Measurements from ENCODE around the gene CAMKMT.

Gene CAMKMT

DNA sequence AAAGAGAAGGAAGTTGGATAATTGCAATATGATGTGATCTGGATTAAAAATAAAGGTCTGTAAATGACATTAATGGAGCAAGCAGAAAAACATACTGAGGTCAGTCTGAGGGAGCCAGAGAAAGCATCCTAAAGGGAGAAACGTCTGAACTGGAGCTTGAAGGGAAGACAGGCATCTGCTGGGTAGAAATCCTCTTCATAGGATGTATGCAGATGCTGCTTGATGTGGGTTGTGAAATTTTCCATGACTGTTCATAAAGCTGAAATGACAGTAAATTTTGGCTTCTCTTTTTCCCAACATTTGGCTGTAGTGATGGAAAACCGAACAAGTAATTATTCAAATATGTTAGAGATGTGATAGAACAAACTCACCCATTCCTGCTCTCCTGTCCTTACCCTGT lies 287.6 kb downstream of the CAMKMT start:
- no peak for DNase-seq (ENCODE audit: low read depth in 2 of 2)

DNA sequence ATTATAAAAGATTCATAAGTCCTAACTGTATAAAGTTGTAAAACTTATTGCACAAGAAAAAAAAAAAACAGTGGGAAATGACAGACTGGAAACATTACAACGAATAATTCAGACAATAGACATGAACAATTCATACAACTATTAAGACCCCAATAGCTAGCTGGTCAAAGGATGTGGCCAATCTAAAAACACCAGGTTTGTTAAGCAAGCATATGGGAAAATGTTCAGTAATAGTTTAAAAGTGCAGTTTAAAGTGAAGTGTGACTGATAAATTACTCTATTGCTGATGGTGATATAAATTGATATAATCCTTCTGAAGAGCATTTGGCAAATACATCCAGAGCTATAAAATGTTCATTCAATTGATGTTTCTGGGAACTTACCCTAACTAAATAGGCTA lies 289.0 kb downstream of the CAMKMT start:
- DNase-seq (ENCODE audit: low read depth in 2 of 2) = no peak

DNA sequence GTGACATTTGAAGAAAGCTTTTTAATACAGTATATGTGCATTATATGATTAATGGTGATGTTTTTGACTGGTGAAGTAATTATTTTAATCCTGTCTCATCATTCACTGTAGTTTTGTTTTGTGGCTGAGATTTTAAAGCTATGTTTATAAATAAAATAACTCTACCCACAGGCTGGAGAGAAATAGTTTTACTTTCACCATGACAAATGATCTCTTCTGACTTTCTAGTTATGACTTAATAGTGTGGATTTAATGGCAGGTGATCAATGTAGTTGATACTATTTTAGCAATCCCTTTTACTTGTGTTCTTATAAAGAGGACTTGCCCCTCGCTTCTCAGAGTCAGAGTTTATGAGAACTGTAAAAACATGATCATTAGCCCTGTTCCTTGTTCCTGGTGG lies 290.2 kb downstream of the CAMKMT start:
- no peak for DNase-seq (ENCODE audit: low read depth in 2 of 2)

DNA sequence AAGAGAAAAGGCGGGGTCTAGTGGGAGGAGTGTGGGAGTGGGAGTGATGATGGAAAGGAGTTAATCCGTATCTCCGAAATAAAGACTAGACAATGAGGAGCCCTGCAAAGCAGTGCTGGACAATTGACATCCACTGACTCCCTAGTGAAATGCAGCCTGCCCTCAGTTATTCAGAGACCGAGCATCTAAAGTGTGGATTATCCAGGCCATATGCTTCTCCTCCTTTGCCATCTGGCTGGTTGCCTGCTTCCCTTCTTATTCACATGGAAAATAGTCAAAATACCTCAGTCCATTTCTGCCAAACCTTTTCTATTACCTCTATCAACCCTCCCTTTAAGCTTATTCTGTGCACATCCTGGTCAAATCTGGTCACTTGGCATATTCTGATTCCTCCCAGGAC lies 291.0 kb downstream of the CAMKMT start:
- DNase-seq (ENCODE audit: low read depth in 2 of 2) = no peak

DNA sequence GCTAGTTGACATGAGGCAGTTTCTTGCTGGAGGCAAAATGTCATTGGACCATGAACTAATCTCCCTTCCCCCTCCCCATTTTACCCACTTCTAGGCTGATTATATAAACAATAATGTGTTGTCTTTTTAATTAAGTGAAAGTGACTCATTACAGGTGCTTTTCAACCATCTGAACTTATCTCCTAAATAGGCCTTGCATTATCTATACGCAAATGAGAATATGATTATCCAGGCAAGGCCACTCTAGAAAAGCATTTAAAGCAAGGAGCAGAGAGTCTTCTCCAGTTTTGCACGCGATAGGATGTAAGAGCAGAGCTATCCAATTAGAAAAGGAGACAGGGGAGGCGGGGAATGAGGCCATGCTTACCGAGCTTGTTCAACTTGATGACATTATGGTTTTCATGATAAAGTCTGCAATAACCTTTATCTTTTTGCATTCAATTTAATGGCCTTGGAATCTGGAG lies 293.7 kb downstream of the CAMKMT start:
- DNase-seq (ENCODE audit: low read depth in 2 of 2) = no peak

DNA sequence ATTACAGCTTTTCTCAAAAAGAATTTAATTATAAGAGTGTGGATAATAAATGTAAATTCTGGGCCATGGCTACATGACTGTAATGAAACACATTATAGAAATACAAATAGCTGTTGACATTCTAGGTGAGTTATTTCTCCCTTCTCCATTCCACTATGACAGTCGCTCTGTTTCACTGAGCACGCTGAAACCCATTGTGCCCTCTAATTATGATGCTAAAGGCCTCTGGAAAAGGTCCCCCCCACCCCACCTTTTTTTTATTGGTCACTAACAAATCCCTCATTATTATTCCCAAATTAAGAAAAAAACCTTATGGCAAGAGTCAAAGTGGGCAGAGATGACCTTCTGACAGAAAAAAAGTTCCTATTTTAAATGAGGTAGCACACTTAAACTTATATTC lies 294.7 kb downstream of the CAMKMT start:
- no peak for DNase-seq (ENCODE audit: low read depth in 2 of 2)

DNA sequence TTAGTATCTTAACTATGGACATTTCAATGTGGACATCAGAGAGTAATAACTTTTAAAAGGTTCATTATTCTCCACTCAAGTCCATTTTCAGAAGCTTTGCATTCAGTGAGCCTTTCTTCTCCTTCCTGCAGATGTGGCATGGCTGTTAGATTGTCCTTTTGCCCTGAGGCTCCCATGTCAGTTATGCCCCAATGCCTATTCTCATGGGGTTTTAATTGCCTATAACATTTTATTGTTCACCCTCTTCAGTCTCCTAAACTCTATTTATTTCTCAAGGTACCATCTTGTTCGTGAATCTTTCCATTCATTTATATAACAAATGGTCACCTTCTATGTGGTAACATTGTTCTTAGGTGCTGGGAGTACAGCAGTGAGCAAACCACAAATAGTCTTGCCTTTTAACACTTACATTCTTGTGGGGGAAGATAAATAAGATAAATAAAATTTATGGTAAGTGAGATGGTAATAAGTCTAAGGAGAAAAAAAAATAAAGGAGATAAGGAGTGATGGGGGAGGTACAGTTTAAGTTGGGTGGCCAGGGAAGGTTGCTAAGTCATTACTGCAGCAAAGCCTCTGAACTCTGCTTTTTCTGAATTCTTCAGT lies 301.8 kb downstream of the CAMKMT start:
- no peak for DNase-seq (ENCODE audit: low read depth in 2 of 2)

DNA sequence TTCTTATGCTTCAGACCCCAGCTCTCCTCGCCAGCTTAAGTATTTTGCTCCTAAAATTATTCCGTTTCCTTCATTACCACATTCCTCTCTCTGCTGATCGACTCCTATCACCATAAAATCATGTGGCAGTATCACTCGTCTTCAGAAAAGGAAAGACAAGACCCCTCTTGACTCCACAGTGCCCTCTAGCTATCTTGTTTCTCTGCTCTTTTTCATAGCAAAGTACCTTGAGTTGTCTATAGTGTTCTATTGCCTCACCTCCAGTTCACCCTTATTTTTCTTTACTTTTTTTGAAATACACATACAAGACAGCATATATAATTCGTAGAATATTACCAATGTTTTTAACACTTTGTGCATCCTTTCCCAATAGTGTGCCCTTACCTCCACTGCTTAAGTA lies 306.6 kb downstream of the CAMKMT start:
- DNase-seq (ENCODE audit: low read depth in 2 of 2) = no peak

DNA sequence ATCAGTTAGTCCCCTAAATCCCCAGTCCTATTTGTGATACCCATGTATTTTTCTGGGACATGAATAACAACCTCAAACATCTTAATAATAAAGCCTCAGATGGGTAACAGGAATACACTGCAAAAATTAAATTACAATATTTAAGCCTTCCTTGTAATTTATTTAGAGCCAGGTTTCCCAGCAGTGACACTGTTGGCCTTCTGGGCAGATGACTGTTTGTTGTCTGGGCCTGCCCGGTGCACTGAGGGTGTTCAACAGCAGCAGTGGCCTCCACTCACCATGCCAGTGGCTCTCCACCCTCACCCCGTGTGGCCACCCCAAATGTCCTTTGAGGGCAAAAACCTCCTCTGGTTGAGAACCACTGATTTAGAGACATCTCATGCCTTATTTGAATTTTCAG lies 309.5 kb downstream of the CAMKMT start:
- no peak for DNase-seq (ENCODE audit: low read depth in 2 of 2)

DNA sequence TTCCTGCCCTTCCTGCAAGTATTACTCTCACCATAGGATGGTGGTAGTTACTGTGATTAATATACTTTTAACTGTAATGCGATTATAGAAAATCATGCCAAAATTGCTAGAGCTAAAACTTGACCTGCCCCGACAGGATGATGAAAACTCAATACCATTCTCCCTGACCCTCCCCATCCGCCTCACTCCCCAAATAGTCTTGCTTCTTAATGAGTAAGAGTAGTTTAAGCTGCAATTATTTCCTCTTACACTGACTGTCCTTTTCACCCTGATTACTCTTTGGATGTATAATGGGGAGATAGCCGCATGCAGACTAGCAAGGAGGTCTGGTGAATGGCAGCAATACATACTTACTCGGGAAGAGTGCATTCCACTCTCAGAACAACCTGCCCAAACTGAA lies 310.2 kb downstream of the CAMKMT start:
- no peak for DNase-seq (ENCODE audit: low read depth in 2 of 2)

DNA sequence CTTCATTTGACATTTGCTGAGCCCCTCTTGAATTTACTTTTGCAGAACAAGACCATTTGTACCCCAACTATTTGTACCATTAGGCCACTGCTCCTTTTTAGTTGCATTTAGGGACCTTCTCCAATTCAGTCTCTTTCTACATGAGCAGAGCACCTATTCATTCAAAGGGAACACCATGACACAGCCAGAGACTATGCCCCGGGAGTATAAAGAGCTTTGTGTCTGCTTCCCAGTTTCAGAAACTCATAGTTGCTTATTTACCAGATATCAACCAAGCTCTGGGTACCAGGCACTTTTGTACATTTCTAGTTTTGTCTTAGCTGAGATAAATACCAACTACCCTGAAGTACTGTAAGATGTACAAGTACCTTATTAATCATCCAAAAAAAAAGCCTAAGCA lies 310.7 kb downstream of the CAMKMT start:
- DNase-seq (ENCODE audit: low read depth in 2 of 2) = no peak

DNA sequence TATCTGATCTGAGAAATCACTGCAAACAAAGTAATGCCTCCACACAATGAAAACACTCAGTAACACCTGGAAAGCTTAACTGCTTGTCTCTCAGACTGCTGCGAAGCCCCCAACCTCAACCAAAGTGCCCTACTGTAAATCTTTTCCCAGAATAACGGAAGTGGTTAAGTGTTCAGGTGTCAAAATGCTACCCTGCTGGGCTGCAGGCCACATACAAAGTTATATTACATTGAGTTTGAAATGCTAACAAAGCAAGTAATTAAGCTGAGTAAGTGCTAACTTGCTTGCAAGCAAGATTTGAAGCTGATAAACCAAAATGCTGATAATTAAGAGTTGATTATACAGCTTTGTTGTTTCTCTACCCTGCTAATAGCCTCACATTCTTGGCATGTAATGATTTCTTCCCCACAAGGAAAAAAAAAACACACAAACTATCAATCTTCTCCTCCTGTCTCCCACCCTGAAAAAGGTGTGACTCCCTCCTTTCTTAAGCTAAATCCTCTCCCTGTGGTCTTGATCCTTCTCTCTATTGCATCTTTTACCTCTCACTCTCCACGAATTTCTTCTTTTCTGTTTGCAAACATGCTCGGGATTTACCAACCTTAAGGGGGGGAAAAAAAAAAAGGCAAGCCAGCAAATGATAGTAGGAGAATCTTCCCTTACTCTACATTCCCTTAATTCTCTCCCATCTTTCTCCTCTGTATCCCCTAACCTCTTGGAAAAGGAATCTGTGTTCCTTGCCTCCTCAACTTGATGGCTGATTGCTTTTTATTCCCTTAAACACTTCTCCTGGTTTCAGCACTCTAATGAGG lies 312.9 kb downstream of the CAMKMT start:
- no peak for DNase-seq (ENCODE audit: low read depth in 2 of 2)

DNA sequence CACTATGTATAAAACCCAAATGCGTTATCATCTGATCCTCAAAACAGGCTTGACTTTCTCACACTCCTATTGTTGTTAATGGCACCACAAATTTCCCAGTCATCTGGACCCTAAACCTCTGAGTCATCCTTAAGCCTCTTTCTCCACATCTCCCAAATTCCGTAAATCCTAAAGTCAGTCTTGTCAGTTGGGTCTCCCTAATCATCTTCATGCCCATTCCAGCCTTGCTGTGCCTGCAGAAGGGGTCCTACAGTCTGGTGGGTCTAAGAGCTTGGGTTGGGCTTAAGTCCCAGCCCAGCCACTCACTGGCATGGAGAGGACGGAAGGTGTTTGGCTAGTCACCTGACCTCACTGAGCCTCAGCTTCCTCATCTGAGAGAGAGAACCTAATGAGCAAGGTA lies 314.6 kb downstream of the CAMKMT start:
- no peak for DNase-seq (ENCODE audit: low read depth in 2 of 2)

DNA sequence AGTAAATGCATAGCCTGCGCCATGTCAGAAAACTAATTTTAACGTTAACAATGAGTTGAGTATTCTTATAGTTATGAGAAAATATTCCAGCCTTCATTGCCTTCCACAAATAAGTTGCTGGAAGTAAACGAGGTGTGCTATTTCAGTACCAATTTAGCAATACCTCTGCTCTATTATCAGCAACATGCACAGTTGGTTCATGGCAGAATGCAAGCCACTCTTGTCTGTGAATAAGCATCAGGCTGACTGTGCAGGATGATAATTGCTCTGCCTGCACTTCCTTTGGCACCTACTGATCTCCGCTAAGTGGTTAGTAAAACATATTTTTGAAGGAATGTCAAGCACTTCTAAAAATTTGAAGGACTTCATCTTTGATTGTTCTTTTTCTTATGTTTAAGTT lies 317.8 kb downstream of the CAMKMT start:
- DNase-seq (ENCODE audit: low read depth in 2 of 2) = no peak

DNA sequence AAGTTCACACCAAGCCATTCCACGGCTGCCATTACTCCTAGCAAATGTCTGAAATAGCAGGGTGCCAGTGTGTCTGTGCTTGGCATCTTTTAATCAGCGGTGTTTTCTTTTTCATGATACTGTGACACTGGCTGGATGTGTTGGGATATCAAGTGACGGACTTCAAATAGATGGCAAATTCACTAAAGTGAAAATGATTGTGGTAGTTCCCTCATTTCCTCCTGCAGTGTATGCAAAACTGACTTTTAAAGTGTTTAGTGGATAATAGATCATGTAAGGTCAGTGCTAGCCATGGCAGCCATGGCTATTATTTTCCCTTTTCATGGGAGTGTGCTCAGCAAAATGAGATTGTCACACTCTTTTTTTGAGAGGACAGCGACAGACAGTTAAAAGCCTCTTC lies 318.2 kb downstream of the CAMKMT start:
- DNase-seq (ENCODE audit: low read depth in 2 of 2) = no peak

DNA sequence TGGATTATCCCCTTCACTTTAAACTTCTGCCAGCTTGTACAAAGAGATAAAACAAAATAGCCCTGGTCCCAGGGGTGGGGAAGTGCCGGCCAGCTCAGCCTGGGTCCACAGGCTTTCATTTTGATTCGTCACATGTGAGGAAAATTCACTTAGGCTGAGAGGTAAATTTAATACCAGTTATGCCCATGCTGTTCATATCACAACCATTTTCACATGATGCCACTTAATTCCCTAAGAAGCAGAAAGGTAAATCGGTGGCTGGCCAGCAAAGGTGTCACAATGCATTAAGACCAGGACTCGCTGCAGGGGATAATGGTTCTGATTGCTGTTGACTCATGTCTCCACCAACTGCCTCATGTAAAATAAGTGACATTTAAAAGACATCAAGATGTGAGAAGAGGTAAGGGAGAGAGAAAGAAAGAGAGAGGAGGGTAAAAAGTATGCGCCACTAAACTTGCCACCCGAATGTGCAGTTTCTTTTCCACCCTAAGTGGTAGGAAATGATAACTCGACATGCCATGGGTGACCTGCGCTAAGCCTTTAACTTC lies 318.8 kb downstream of the CAMKMT start:
- no peak for DNase-seq (ENCODE audit: low read depth in 2 of 2)

DNA sequence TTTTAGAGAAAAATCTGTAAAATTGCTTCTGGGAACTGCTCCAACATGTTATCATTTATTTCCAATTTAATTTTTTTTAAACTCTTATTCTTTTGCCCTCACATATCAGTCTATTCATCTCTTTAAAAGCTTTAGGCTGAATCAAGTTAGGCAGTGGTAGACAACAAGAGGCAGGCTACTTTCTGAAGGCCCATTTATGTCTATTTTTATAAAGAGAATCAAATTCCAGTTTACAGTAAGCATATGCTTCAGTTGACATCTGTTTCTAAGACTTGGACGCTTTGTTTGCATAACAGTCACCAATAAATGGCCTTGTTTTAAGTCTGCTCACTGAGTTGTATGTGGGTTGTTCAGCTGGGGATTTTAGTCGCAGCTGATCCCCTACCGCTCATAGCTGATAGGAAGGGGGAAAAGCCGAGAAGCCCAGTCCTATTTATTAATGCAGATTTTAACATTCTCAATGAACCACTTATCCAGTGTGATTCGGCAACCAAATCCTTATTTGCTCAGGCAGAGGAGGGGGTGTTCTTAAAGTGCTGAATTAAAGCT lies 319.3 kb downstream of the CAMKMT start:
- DNase-seq (ENCODE audit: low read depth in 2 of 2) = no peak

DNA sequence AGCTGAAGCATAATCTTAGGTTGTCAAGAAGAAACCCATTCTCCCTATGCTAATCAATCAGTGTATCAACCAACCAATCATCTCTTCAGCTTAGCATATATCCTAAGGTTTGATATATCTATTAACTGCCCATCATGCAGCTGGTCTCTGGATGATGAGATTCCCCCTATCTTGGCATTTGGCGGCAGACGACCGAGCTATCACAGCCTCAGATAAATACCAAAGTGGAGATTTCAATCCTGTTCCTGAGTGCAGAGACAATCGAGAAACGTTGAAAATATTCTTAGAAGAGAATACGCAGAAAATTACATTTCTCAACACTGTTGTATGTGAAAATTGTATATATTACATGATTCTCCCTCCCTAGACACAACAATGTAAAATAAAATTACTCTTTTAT lies 320.7 kb downstream of the CAMKMT start:
- no peak for DNase-seq (ENCODE audit: low read depth in 2 of 2)

DNA sequence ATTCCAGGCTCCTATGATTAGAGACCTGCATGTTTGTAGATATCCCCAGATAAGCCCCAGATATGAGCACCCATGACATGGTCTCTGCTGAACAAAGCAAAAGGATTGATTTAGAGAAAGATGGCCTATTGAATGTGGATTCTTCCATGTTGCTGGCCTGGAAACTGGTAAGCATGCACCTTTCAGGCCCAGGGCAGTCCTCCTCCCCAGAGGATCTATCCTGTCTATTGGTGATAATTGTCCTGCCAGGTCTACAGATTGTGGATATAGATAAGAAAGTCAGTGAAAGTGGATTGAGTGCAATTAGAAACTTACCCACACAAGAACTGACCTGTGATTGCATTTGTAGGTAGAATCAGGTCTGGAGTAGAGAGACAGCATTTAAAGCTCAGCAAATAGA lies 322.8 kb downstream of the CAMKMT start:
- no peak for DNase-seq (ENCODE audit: low read depth in 2 of 2)

DNA sequence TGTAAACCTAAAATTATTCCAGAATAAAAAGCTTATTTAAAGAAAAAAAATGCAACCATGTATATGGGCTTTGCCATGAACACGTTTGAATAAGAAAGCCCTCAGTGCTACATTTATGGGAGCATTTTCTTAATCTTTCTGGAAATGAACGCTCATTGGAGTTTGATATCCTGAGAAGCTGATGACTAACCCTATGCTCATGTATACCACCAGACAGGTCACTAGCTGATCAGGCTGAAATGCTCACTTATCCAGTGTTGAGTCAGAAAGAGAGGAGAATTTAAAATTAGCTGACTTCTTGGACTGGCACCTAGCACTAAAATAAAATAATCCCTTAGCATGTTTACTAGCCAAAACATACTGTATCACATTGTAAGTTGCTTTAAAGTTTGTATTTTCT lies 324.8 kb downstream of the CAMKMT start:
- DNase-seq (ENCODE audit: low read depth in 2 of 2) = no peak

DNA sequence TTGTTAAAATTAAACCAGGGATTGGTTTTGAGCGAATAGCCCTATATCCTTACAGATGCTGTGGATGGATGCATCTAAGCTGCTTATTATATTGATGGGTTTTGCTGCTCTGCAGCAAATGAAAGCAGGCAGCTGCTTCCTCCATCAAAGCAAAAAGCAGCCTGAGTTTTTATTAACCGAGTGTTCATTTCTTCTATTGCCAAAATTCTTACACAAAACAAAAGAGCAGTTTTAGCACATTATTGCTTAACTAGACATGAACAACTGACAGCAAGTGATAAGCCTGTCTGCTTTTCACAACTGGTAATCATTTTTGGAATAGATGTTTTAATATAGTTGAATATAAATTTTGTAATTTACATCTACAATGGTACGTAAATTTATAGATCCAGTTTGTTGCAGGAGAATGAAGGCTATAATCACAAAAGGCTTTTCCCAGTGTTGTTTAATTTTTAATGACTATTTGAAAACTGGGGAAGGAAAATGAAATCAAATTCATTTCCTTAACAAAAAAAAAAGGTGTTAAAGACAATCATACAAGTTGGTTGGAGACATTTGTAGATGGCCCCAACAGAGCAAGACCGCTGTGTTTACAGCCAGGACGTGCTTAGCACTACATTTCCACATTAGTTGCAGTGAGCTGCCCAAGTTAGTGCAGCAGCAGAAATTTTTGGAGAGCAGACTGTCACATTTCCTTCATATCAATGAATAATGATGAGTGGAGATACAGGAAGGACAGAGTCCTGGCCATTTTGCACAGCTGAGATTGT lies 326.1 kb downstream of the CAMKMT start:
- no peak for DNase-seq (ENCODE audit: low read depth in 2 of 2)

DNA sequence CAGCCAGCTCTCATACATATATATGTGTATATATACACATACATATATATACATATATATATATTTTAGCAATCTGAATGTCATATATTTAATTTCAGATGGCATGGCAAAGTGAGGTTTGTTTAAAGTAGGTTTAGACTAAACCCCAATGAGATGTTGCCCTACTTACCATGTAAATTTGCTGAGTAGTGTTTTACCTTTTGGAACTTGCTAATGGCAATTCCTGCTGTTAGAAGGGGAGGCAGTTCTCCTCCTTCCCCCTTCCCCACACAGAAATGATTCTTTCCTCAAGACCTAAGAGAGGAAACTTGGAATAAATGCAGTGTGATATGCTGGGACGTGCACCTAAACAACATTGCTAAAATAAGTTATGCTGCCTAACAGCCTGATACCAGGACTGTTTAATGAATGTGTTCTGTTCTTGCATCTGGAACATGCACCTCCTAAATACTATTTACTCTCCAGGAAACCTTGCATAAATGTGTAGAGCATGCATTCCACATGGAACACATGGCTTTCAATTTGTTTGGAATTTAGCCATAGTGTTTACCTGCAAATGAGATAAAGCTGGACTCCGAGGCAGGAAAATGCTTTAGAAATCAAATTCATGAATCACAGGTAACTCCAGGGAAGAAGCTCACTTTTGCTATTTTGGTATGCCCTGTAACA lies 326.8 kb downstream of the CAMKMT start:
- DNase-seq (ENCODE audit: low read depth in 2 of 2) = no peak
